ENCODE measurements around the gene FAM47B.

FAM47B gene

DNA sequence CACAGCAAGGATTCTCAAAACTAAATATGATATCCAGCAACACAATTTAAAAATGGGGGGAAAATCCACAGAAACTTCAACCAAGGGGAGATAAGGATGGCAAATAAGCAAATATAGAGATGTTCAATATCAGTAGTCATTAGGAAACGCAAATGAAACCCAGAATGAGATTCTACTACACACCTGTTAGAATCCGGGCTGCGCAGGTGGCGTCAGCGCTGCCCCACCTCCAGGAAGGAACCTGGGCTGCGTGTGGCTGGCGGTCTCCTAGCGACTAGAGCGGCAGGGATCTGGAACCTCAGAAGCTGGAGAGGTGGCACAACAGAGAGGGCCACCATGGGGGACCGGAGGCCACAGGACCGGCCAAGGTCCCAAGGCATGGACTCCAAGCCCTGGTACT lies at the start of gene FAM47B:
FAM47B (plus strand) TSS at position 301 of the 400 bp plus-strand sequence; CDS start at position 337, 36 bp downstream.
- TF ChIP-seq GATA3 (IDR thresholded peaks at IDR 0.05; ENCODE audit: low read depth, low read length), result no peak
- TF ChIP-seq GATA2 (IDR thresholded peaks at IDR 0.05; ENCODE audit: low read depth, low read length), result no peak

DNA sequence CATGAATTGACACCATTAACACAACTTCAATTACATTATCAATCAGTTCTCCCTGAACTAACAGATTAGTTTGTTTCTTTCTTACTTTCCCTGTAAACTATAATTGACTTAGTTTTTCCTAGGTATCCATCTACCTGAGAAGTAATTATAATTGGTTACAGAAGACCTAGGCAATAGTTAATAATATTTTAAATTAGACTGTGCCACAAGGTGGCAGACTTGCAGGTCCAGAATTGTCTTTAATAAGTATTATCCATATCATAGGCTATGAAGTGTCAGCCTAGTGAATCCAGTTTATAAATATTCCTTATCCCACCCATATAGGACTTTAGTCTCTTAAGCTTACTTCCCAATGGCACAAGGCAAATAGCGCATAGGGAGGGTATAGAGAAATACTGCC lies 48.9 kb upstream of the FAM47B start:
- TF ChIP-seq GATA2 (IDR thresholded peaks at IDR 0.05; ENCODE audit: low read depth, low read length), result no peak
- TF ChIP-seq GATA3 (IDR thresholded peaks at IDR 0.05; ENCODE audit: low read depth, low read length), result no peak

DNA sequence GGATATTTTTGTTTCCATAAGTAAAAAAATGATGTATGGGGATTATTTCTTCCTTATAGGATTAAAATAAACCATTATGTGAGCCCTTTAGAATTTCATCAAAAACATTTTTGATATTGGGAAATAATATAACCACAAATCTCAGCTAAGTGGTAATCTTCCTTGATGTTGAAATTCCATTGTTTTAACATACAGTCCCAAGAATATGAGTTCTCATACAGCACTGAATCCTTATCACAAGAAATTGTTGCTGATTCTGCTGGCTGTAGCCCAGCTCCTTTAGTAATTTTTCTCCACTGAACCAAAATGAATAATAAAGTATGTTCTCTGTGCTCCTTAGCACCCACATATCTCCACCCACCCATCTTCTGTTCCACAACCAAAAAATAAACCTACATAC lies 41.9 kb upstream of the FAM47B start:
- TF ChIP-seq GATA2 (IDR thresholded peaks at IDR 0.05; ENCODE audit: low read depth, low read length) (no peak), GATA3 (IDR thresholded peaks at IDR 0.05; ENCODE audit: low read depth, low read length) (no peak)

DNA sequence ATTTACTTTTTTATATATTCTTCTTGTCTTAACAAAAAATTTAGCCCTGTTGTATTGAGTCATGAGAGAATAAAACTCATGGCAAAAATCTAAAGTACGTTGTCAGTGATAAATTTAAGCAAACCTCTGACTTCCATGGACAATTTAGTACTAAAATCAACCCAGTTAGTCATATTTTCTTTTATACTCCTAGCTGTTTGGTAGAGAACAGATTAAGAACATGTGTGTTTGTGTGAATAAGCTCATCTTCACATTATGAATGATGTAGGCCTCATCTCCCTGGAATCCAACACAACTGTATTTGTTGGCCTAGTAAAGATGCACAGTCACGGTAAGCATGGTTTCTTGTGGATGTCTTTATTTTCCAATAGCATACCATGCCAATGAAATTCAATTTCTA lies 40.8 kb upstream of the FAM47B start:
- no peak for TF ChIP-seq GATA3 (IDR thresholded peaks at IDR 0.05; ENCODE audit: low read depth, low read length)
- TF ChIP-seq GATA2 (IDR thresholded peaks at IDR 0.05; ENCODE audit: low read depth, low read length), result no peak

DNA sequence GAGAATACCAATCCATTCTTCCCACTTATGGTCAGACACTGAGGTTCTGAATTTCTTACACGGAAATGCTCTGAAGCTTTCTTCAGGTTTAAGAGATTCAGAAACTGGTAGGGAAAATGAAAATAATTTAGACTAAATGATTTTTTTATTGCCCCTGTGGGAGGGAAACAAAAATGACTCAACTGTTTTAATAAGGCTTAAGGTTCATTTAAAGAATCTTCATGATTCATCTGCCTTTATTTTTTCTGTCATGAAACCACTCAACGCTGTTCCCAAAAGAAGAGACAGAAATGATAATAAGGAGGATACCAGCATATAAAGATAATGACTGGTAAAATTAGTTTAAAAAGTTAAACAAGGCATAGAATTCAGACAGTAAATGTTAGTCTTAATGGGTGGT lies 39.3 kb upstream of the FAM47B start:
- TF ChIP-seq GATA2 (IDR thresholded peaks at IDR 0.05; ENCODE audit: low read depth, low read length) (no peak), GATA3 (IDR thresholded peaks at IDR 0.05; ENCODE audit: low read depth, low read length) (no peak)

DNA sequence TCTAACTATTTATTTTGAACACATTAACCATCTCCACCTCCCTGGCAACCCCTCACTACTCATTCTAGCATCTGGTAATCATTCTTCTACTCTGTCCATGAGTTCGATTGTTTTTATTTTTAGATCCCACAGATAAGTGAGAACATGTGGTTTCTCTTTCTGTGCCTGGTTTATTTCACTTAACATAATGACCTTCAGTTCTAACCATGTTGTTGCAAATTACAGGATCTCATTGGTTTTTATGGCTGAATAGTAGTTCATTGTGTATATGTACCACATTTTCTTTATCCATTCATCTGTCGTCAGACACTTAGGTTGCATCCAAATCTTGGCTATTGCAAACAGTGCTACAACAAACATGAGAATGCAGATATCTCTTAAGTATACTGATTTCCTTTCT lies 33.4 kb upstream of the FAM47B start:
- TF ChIP-seq GATA2 (IDR thresholded peaks at IDR 0.05; ENCODE audit: low read depth, low read length) (no peak), GATA3 (IDR thresholded peaks at IDR 0.05; ENCODE audit: low read depth, low read length) (no peak)

DNA sequence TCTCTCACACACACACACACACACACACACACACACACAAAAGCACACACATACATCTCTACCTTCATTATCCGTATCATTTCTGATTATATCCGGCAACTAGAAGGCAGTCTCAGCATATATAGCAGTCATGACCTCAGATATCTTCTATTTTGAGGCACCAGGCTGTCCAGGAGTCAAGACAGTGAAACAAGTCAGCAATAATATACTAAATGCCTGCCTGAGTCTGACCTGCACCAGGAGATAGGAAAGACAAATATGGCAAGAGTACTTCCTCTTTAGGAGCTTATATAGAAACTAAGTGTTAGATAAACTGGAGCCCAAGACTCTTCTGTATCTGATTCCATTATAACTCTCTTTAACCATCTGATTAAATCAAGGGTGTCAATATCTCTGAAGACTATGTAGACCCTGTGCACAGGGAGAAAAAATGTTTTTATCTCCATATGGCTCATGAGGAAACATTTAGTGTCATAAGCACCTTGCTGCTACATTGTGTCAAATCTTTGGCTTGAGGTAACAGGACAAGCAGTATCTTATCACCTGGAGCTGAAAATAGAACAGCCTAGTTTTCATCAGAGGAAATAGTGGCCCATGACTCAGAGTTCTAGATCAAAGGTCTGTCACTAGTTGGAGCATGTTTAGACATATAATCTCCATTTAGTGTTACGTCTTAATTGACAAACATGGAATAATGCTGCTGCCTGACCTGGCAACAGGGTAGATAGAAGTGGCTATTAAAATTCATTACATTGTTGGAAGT lies 27.0 kb upstream of the FAM47B start:
- TF ChIP-seq GATA2 (IDR thresholded peaks at IDR 0.05; ENCODE audit: low read depth, low read length) (no peak), GATA3 (IDR thresholded peaks at IDR 0.05; ENCODE audit: low read depth, low read length) (no peak)

DNA sequence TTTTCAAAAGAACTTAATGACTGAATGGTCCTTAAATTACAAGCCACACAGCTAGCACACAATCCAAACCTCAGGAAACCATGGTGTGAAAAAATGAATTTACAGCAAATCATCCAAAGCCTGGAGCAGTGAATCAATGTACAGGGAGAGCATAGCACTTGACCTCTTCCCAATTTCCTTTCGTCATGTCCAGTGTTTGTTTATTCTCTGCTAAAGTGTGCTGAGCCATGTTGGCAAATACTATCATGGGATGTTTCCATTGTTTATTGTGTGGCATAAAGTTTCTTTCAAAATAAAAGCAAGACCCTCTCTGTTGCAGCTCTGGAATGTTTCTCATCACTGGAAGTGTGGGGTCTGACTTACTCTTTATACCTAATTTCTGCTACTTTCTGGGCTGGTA lies 25.4 kb upstream of the FAM47B start:
- TF ChIP-seq GATA3 (IDR thresholded peaks at IDR 0.05; ENCODE audit: low read depth, low read length) (no peak), GATA2 (IDR thresholded peaks at IDR 0.05; ENCODE audit: low read depth, low read length) (no peak)

DNA sequence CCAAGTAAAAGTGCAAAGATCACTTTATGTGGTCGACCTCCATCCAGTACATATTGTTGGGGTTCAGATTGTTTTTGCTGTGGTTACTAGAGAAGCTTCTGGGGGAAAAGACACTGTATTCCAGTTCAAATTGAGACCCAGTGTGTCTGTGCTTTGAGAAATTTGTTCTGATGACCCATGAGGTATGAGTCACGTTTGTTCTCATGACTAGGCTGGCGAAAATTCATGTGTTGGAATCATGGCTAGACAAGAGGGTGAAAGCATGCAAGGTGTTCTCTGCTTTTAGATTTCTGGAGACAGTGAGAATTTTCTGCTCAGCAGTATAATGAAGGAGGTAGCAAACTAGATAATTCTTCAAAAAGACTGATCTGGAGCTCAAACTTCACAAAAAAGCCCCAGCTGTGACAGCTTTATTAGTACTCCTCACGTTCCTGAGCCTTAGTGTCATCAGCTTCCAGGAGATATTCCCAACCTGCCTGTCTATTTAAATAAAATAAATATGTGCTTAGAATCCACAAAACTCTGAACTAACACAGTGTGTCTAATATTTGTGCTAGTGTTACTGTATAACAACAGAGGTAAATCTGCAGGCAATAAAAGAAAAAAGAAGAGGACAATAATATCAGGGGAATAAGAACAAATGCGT lies 24.4 kb upstream of the FAM47B start:
- TF ChIP-seq GATA2 (IDR thresholded peaks at IDR 0.05; ENCODE audit: low read depth, low read length), result no peak
- no peak for TF ChIP-seq GATA3 (IDR thresholded peaks at IDR 0.05; ENCODE audit: low read depth, low read length)

DNA sequence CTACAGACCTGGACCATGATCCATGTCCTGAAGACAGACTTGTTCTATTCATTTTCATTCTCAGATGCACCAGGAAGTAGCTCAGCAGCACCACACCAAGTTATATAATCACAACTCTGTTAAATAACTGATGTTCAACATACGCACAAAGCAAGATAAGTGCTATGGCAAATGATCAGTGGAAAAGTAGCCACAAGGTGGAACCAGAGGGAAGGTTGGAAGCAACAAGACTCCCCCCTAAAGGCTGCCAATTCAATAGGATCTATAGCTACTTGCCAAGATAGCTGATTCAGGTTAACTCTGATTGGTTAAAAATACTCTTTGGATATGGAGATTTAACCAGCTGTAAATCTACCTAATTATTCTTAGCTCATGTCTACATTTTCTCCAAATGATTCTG lies 23.7 kb upstream of the FAM47B start:
- TF ChIP-seq GATA2 (IDR thresholded peaks at IDR 0.05; ENCODE audit: low read depth, low read length) (no peak), GATA3 (IDR thresholded peaks at IDR 0.05; ENCODE audit: low read depth, low read length) (no peak)

DNA sequence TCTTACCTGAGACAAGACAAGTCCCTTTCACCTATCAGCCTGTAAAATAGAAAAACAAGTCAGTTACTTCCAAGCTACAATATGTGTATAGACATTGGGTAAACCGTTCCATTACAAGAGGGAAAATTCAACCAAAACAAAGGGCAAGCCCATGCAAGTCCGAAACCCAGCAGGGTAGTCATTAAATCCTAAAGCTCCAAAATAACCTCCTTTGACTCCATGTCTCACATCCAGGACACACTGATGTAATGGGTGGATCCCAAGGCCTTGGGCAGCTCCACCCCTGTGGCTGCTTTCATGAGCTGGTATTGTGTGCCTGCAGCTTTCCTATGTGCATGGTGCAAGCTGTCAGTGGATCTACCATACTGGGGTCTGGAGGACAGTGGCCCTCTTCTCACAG lies 14.7 kb upstream of the FAM47B start:
- no peak for TF ChIP-seq GATA2 (IDR thresholded peaks at IDR 0.05; ENCODE audit: low read depth, low read length)
- TF ChIP-seq GATA3 (IDR thresholded peaks at IDR 0.05; ENCODE audit: low read depth, low read length), result no peak

DNA sequence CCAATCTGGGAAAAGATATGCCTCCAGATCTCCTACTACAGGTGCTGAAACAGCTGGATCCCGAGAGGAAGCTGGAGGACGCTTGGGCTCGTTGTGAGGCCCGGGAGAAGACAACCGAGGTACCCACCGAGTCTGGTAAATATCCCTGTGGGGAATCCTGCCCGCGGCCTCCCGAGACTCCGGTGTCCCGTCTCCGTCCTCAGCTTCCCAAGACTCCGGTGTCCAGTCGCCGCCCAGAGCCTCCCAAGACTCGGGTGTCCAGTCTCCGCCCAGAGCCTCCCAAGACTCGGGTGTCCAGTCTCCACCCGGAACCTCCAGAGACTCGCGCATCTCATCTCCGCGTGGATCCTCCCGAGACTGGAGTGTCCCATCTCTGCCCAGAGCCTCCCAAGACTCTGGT lies 639 bp downstream of the FAM47B start:
- TF ChIP-seq GATA3 (IDR thresholded peaks at IDR 0.05; ENCODE audit: low read depth, low read length) (no peak), GATA2 (IDR thresholded peaks at IDR 0.05; ENCODE audit: low read depth, low read length) (no peak)

DNA sequence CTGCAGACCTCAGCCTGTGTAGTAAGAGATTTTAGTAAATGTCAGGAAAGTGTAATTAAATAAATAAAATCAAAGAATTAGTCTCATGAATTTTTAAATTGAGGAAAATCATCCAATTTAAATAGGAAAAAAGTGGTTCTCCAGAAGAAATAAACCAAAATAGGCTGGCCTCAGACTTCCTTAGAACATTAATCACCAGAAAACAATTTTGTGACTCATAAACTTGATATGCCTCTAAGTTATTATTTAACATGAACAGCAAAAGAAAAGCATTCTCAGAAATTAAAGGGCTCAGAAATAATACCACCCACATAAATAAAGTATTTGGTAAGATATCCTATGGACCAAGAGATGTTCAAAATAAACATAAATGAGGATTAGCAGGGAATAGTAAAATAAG lies 14.3 kb downstream of the FAM47B start:
- no peak for TF ChIP-seq GATA2 (IDR thresholded peaks at IDR 0.05; ENCODE audit: low read depth, low read length)
- no peak for TF ChIP-seq GATA3 (IDR thresholded peaks at IDR 0.05; ENCODE audit: low read depth, low read length)

DNA sequence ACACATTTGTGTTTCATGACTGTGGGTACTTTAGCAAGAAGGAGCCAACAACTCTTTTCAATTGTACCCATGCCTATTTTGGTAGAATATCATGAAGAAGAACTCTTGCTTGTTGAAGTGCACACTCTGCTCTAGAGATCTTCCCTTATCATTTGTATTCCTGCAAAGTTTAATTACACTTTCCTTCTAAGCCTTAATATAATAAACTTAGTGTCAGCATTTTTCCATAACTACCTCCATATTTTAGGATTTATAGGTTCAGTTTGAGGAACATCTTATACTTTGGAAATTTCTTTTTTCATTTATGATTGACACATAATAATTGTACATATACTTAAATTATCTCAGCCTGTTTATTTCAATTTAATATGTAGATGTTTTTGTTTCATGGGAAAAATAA lies 19.1 kb downstream of the FAM47B start:
- TF ChIP-seq GATA2 (IDR thresholded peaks at IDR 0.05; ENCODE audit: low read depth, low read length), result no peak
- TF ChIP-seq GATA3 (IDR thresholded peaks at IDR 0.05; ENCODE audit: low read depth, low read length), result no peak

DNA sequence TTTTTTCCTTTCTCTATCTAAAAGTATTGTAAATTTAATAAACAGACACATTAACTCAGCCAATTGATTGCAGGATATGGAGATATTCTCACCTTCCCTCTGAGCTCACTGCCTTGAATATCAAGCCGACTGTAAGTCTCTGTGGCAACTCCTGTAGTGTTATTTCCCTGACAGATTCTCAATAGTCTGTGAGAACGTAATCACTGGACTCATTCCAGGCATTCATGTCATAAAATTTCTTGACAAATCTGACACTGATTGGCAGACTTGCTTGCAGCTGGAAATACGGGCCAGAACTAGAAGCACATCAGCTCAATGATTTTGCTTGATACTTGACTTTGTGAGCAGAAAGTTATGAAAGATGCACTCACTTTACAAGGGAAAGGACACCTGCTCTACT lies 29.6 kb downstream of the FAM47B start:
- TF ChIP-seq GATA2 (IDR thresholded peaks at IDR 0.05; ENCODE audit: low read depth, low read length) (no peak), GATA3 (IDR thresholded peaks at IDR 0.05; ENCODE audit: low read depth, low read length) (no peak)

All from SH-SY5Y (cell line).